ENCODE measurements around the gene WNT16.

The WNT16 gene

GRCh38 chr7:121366852-121367431 lies 38.1 kb downstream of the WNT16 start:
- Histone ChIP-seq H3K27me3 (ENCODE audit: control insufficient read depth, insufficient read depth, low read length) (no peaks in the 10 kb centered on the region), H3K4me1 (ENCODE audit: control insufficient read depth, insufficient read depth, low read length) (no peaks in the 10 kb centered on the region), H3K4me3 (ENCODE audit: low read length) (no peak overlapping the region), H3K9ac (ENCODE audit: low read length) (no peak overlapping the region), H3K9me3 (ENCODE audit: control insufficient read depth, low read length) (no peaks in the 10 kb centered on the region), H3K36me3 (ENCODE audit: control insufficient read depth, insufficient read depth, low read length) (no peaks in the 10 kb centered on the region)

GRCh38 chr7:121369462-121369861 lies 40.7 kb downstream of the WNT16 start:
- Histone ChIP-seq H3K27me3 (ENCODE audit: control insufficient read depth, insufficient read depth, low read length) (no peaks in the 10 kb centered on the region), H3K4me3 (ENCODE audit: low read length) (no peak overlapping the region), H3K36me3 (ENCODE audit: control insufficient read depth, insufficient read depth, low read length) (no peaks in the 10 kb centered on the region), H3K9me3 (ENCODE audit: control insufficient read depth, low read length) (no peaks in the 10 kb centered on the region), H3K9ac (ENCODE audit: low read length) (no peak overlapping the region), H3K4me1 (ENCODE audit: control insufficient read depth, insufficient read depth, low read length) (no peaks in the 10 kb centered on the region)

GRCh38 chr7:121371367-121371766 lies 42.6 kb downstream of the WNT16 start:
- no peaks in the 10 kb centered on the region for H3K27me3 ChIP-seq (ENCODE audit: control insufficient read depth, insufficient read depth, low read length)
- no peaks in the 10 kb centered on the region for H3K36me3 ChIP-seq (ENCODE audit: control insufficient read depth, insufficient read depth, low read length)
- no peak overlapping the region for H3K4me3 ChIP-seq (ENCODE audit: low read length)
- no peaks in the 10 kb centered on the region for H3K4me1 ChIP-seq (ENCODE audit: control insufficient read depth, insufficient read depth, low read length)
- H3K9me3 ChIP-seq (ENCODE audit: control insufficient read depth, low read length) = no peaks in the 10 kb centered on the region
- H3K9ac ChIP-seq (ENCODE audit: low read length) = no peak overlapping the region

GRCh38 chr7:121371883-121372282 lies 43.1 kb downstream of the WNT16 start:
- Histone ChIP-seq H3K9me3 (ENCODE audit: control insufficient read depth, low read length) (no peaks in the 10 kb centered on the region), H3K9ac (ENCODE audit: low read length) (no peak overlapping the region), H3K4me3 (ENCODE audit: low read length) (no peak overlapping the region), H3K4me1 (ENCODE audit: control insufficient read depth, insufficient read depth, low read length) (no peaks in the 10 kb centered on the region), H3K27me3 (ENCODE audit: control insufficient read depth, insufficient read depth, low read length) (no peaks in the 10 kb centered on the region), H3K36me3 (ENCODE audit: control insufficient read depth, insufficient read depth, low read length) (no peaks in the 10 kb centered on the region)

GRCh38 chr7:121372376-121373010 lies 43.7 kb downstream of the WNT16 start:
- Histone ChIP-seq H3K4me3 (ENCODE audit: low read length) (no peak overlapping the region), H3K9me3 (ENCODE audit: control insufficient read depth, low read length) (no peaks in the 10 kb centered on the region), H3K36me3 (ENCODE audit: control insufficient read depth, insufficient read depth, low read length) (no peaks in the 10 kb centered on the region), H3K9ac (ENCODE audit: low read length) (no peak overlapping the region), H3K4me1 (ENCODE audit: control insufficient read depth, insufficient read depth, low read length) (no peaks in the 10 kb centered on the region), H3K27me3 (ENCODE audit: control insufficient read depth, insufficient read depth, low read length) (no peaks in the 10 kb centered on the region)

GRCh38 chr7:121373177-121373576 lies 44.4 kb downstream of the WNT16 start:
- no peak overlapping the region for H3K4me3 ChIP-seq (ENCODE audit: low read length)
- no peaks in the 10 kb centered on the region for H3K9me3 ChIP-seq (ENCODE audit: control insufficient read depth, low read length)
- H3K27me3 ChIP-seq (ENCODE audit: control insufficient read depth, insufficient read depth, low read length) = no peaks in the 10 kb centered on the region

GRCh38 chr7:121376979-121377378 lies 48.2 kb downstream of the WNT16 start:
- Histone ChIP-seq H3K9me3 (ENCODE audit: control insufficient read depth, low read length) (no peaks in the 10 kb centered on the region), H3K9ac (ENCODE audit: low read length) (no peak overlapping the region), H3K36me3 (ENCODE audit: control insufficient read depth, insufficient read depth, low read length) (no peaks in the 10 kb centered on the region), H3K4me3 (ENCODE audit: low read length) (no peak overlapping the region), H3K27me3 (ENCODE audit: control insufficient read depth, insufficient read depth, low read length) (no peaks in the 10 kb centered on the region), H3K4me1 (ENCODE audit: control insufficient read depth, insufficient read depth, low read length) (no peaks in the 10 kb centered on the region)

More at GRCh38 chr7:121373177-121373576, 44.4 kb downstream of the WNT16 start:
- Histone ChIP-seq H3K9ac (ENCODE audit: low read length) (no peak overlapping the region), H3K4me1 (ENCODE audit: control insufficient read depth, insufficient read depth, low read length) (no peaks in the 10 kb centered on the region), H3K36me3 (ENCODE audit: control insufficient read depth, insufficient read depth, low read length) (no peaks in the 10 kb centered on the region)

- H3K36me3 ChIP-seq (ENCODE audit: control insufficient read depth, insufficient read depth, low read length) = no peaks in the 10 kb centered on the region
- peaks cover 5% of the 10 kb centered on the region for H3K4me1 ChIP-seq (ENCODE audit: control insufficient read depth, insufficient read depth, low read length)
- H3K4me3 ChIP-seq (ENCODE audit: low read length) = no peak overlapping the region
- no peak overlapping the region for H3K9ac ChIP-seq (ENCODE audit: low read length)
- no peaks in the 10 kb centered on the region for H3K9me3 ChIP-seq (ENCODE audit: control insufficient read depth, low read length)
- no peaks in the 10 kb centered on the region for H3K27me3 ChIP-seq (ENCODE audit: control insufficient read depth, insufficient read depth, low read length)
These were observed 51.1 kb downstream of the WNT16 start for GRCh38 chr7:121379930-121380329.

- H3K4me1 ChIP-seq (ENCODE audit: control insufficient read depth, insufficient read depth, low read length) = peaks cover 17% of the 10 kb centered on the region
- no peak overlapping the region for H3K9ac ChIP-seq (ENCODE audit: low read length)
- no peaks in the 10 kb centered on the region for H3K9me3 ChIP-seq (ENCODE audit: control insufficient read depth, low read length)
- H3K4me3 ChIP-seq (ENCODE audit: low read length) = no peak overlapping the region
- H3K27me3 ChIP-seq (ENCODE audit: control insufficient read depth, insufficient read depth, low read length) = no peaks in the 10 kb centered on the region
- H3K36me3 ChIP-seq (ENCODE audit: control insufficient read depth, insufficient read depth, low read length) = no peaks in the 10 kb centered on the region
These were observed 53.7 kb downstream of the WNT16 start for GRCh38 chr7:121382473-121382872.

GRCh38 chr7:121383235-121383910 lies 54.6 kb downstream of the WNT16 start:
- Histone ChIP-seq H3K4me1 (ENCODE audit: control insufficient read depth, insufficient read depth, low read length) (peaks cover 17% of the 10 kb centered on the region), H3K9ac (ENCODE audit: low read length) (no peak overlapping the region), H3K27me3 (ENCODE audit: control insufficient read depth, insufficient read depth, low read length) (no peaks in the 10 kb centered on the region), H3K4me3 (ENCODE audit: low read length) (no peak overlapping the region), H3K36me3 (ENCODE audit: control insufficient read depth, insufficient read depth, low read length) (no peaks in the 10 kb centered on the region), H3K9me3 (ENCODE audit: control insufficient read depth, low read length) (no peaks in the 10 kb centered on the region)

GRCh38 chr7:121384265-121384664 lies 55.5 kb downstream of the WNT16 start:
- no peaks in the 10 kb centered on the region for H3K27me3 ChIP-seq (ENCODE audit: control insufficient read depth, insufficient read depth, low read length)
- peaks cover 17% of the 10 kb centered on the region for H3K4me1 ChIP-seq (ENCODE audit: control insufficient read depth, insufficient read depth, low read length)
- H3K4me3 ChIP-seq (ENCODE audit: low read length) = no peak overlapping the region
- H3K36me3 ChIP-seq (ENCODE audit: control insufficient read depth, insufficient read depth, low read length) = no peaks in the 10 kb centered on the region
- no peak overlapping the region for H3K9ac ChIP-seq (ENCODE audit: low read length)
- H3K9me3 ChIP-seq (ENCODE audit: control insufficient read depth, low read length) = no peaks in the 10 kb centered on the region

- H3K9ac ChIP-seq (ENCODE audit: low read length) = no peak overlapping the region
- no peak overlapping the region for H3K4me3 ChIP-seq (ENCODE audit: low read length)
- H3K9me3 ChIP-seq (ENCODE audit: control insufficient read depth, low read length) = no peaks in the 10 kb centered on the region
- no peaks in the 10 kb centered on the region for H3K27me3 ChIP-seq (ENCODE audit: control insufficient read depth, insufficient read depth, low read length)
- H3K36me3 ChIP-seq (ENCODE audit: control insufficient read depth, insufficient read depth, low read length) = no peaks in the 10 kb centered on the region
- H3K4me1 ChIP-seq (ENCODE audit: control insufficient read depth, insufficient read depth, low read length) = peaks cover 17% of the 10 kb centered on the region
These were observed 56.4 kb downstream of the WNT16 start for GRCh38 chr7:121385056-121385799.

Measured in mucosa of stomach (tissue), 1 donor.